IPS DF 4.7 (cell line): ENCODE data around the gene VTN.

Experiments
- DNase-seq: peaks from one replicate; pipeline ENCODE4 v3.0.0-alpha.2; 2013; ENCODE audit warnings: low spot score; ENCODE audit errors: extremely low read depth

Gene VTN

GRCh38 chr17:28370035-28370743, at the start of gene VTN:
Gene VTN, minus strand, starts transcription at chr17:28370307. Its CDS starts 104 bp downstream, at chr17:28370203.
- DNase-seq, result no peak

- DNase-seq, result no peak
These were observed 46.7 kb upstream of the VTN start for GRCh38 chr17:28416703-28417311.

GRCh38 chr17:28415886-28416285, 45.8 kb upstream of the VTN start:
- DNase-seq, result no peak

- no peak for DNase-seq
These were observed 43.7 kb upstream of the VTN start for GRCh38 chr17:28413804-28414203.

- no peak for DNase-seq
These were observed 42.0 kb upstream of the VTN start for GRCh38 chr17:28412099-28412498.

- DNase-seq, result no peak
These were observed 37.8 kb upstream of the VTN start for GRCh38 chr17:28407974-28408306.

GRCh38 chr17:28407130-28407973, 37.2 kb upstream of the VTN start:
- DNase-seq, result no peak

- DNase-seq, result no peak
These were observed 36.3 kb upstream of the VTN start for GRCh38 chr17:28406473-28406814.

- no peak for DNase-seq
These were observed 35.7 kb upstream of the VTN start, which contains the start of gene SLC46A1 for GRCh38 chr17:28405632-28406472. Gene SLC46A1, minus strand, starts transcription at chr17:28406212. Its CDS starts 98 bp downstream, at chr17:28406114.

- no peak for DNase-seq
These were observed 34.9 kb upstream of the VTN start for GRCh38 chr17:28404812-28405570.

GRCh38 chr17:28404461-28404811, 34.3 kb upstream of the VTN start:
- no peak for DNase-seq

GRCh38 chr17:28404007-28404406, 33.9 kb upstream of the VTN start:
- DNase-seq, result no peak

- DNase-seq, result no peak
These were observed 32.7 kb upstream of the VTN start for GRCh38 chr17:28402844-28403243.

- no peak for DNase-seq
These were observed 32.1 kb upstream of the VTN start for GRCh38 chr17:28402224-28402630.

GRCh38 chr17:28399808-28400207, 29.7 kb upstream of the VTN start:
- no peak for DNase-seq

- no peak for DNase-seq
These were observed 28.3 kb upstream of the VTN start for GRCh38 chr17:28398280-28398981.

- DNase-seq, result no peak
These were observed 27.7 kb upstream of the VTN start for GRCh38 chr17:28397687-28398279.

- DNase-seq, result no peak
These were observed 27.2 kb upstream of the VTN start for GRCh38 chr17:28397275-28397674.

- DNase-seq, result no peak
These were observed 26.6 kb upstream of the VTN start for GRCh38 chr17:28396635-28397239.
